Thyroid gland (tissue), 4 donors: Measurements from ENCODE around the gene FBXL7. TPM values are rescaled to one million over a fixed set of nuclear protein-coding genes. Genes with fewer than 3 reads are reported as not detected.

Source experiments
- DNase-seq, 2 donors: peaks; one replicate each; pipeline ENCODE4 v3.0.0-alpha.2; 2019
- H3K27ac ChIP-seq, 3 donors: fragments of 200-600 bp; sonication (generic); 1 replicate in 2 of 3; 2 replicates in 1 of 3; pipeline ENCODE4 v1.5.1; 2016 to 2019; ENCODE audit warnings: mild to moderate bottlenecking in 1 of 3, moderate library complexity in 1 of 3
- H3K27me3 ChIP-seq: fragments of 200-600 bp; sonication (generic); one replicate; pipeline ENCODE4 v1.5.1; 2019
- H3K36me3 ChIP-seq, 2 donors: fragments of 200-600 bp; sonication (generic); one replicate each; pipeline ENCODE4 v1.5.1; 2016 to 2019
- H3K4me1 ChIP-seq, 2 donors: fragments of 200-600 bp; sonication (generic); one replicate each; pipeline ENCODE4 v1.5.1; 2017 to 2019
- H3K4me3 ChIP-seq, 3 donors: fragments of 200-600 bp; sonication (generic); replicated peaks in 1 of 3; 1 replicate in 2 of 3; 2 replicates in 1 of 3; pipeline ENCODE4 v1.5.1; 2016; ENCODE audit warnings: mild to moderate bottlenecking in 1 of 3
- H3K9me3 ChIP-seq: fragments of 200-600 bp; sonication (generic); one replicate; pipeline ENCODE4 v1.5.1; 2017
- CTCF ChIP-seq, 6 experiments: fragments of 200-600 bp in 3 of 6; fragments of 450-650 bp in 3 of 6; sonication (generic) in 3 of 6; IDR thresholded peaks; one replicate each; pipeline ENCODE4 v1.5.1; 2016 to 2019; ENCODE audit warnings: antibody characterized with exemption in 6 of 6, mild to moderate bottlenecking in 2 of 6, inconsistent platforms in 1 of 6, moderate library complexity in 1 of 6
- POLR2A ChIP-seq, 2 donors: fragments of 450-650 bp; IDR thresholded peaks; one replicate each; pipeline ENCODE4 v1.6.1; 2017; ENCODE audit warnings: antibody characterized with exemption in 2 of 2, mild to moderate bottlenecking in 2 of 2, moderate library complexity in 1 of 2
- WGBS, 2 donors: methylation state at CpG; one replicate each; pipeline ENCODE4 v1.1.5; 2017; 5-methylcytosine and 5-hydroxymethylcytosine counted together
- intact Hi-C: fragments of 100-400 bp; cut with DNase I; formaldehyde crosslinking; loops from one replicate; pipeline ENCODE4 v1.15.1; 2023
- total RNA-seq, 4 donors: library from RNA; depleted of rRNA; stranded (reverse); fragments of >200 nt; gene quantifications; one replicate each; pipeline ENCODE4 v1.2.3, GENCODE V29; 2016

The FBXL7 gene
- total RNA-seq, 4 donors from 2014 or later = 6.4 to 11.8 (median 9.2) TPM

GRCh38 chr5:15525703-15526275 is 25.8 kb downstream of the FBXL7 start:
- no peaks in the 10 kb centered on the region for H3K9me3 ChIP-seq
- no peak for TF ChIP-seq POLR2A (IDR thresholded peaks at IDR 0.05)
- no peak for TF ChIP-seq CTCF (IDR thresholded peaks at IDR 0.05)
- no peak overlapping the region for H3K4me3 ChIP-seq
- 86 to 96% methylated on average over 3 of the region's 3 CpGs for WGBS, 2 donors
- intact Hi-C loops = no loop called here
- no peak overlapping the region for H3K27ac ChIP-seq
- H3K4me1 ChIP-seq = no peaks in the 10 kb centered on the region
- H3K27me3 ChIP-seq = no peaks in the 10 kb centered on the region
- DNase-seq = no peak
- no peaks in the 10 kb centered on the region for H3K36me3 ChIP-seq

- H3K27me3 ChIP-seq = no peaks in the 10 kb centered on the region
- TF ChIP-seq CTCF (IDR thresholded peaks at IDR 0.05) = no peak
- TF ChIP-seq POLR2A (IDR thresholded peaks at IDR 0.05) = no peak
- H3K27ac ChIP-seq = no peak overlapping the region
- no peak for DNase-seq
- no peak overlapping the region for H3K4me3 ChIP-seq
- H3K36me3 ChIP-seq = no peaks in the 10 kb centered on the region
- intact Hi-C loops = no loop called here
- 83 to 86% methylated on average over 3 of the region's 3 CpGs for WGBS, 2 donors
- H3K9me3 ChIP-seq = no peaks in the 10 kb centered on the region
- no peaks in the 10 kb centered on the region for H3K4me1 ChIP-seq
Observed at GRCh38 chr5:15526413-15526812, 26.4 kb downstream of the FBXL7 start.

DNA sequence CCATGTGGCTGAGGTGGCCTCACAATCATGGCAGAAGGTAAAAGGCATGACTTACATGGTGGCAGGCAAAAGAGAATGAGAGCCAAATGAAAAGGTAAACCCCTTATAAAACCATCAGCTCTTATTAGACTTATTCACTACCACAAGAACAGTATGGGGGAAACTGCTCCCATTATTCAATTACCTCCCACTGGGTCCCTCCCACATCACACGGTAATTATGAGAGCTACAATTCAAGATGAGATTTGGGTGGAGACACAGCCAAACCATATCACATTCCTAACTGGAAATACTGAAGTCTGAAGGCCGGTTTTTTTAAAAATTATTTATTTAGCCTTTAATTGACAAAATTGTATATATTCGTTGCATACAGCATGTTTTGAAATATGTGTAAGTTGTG is 28.5 kb downstream of the FBXL7 start:
- WGBS, 2 donors = 92 to 95% methylated on average over 3 of the region's 3 CpGs
- H3K4me1 ChIP-seq = no peaks in the 10 kb centered on the region
- no peak for DNase-seq
- no peak overlapping the region for H3K4me3 ChIP-seq
- H3K9me3 ChIP-seq = no peaks in the 10 kb centered on the region
- TF ChIP-seq CTCF (IDR thresholded peaks at IDR 0.05) (no peak), POLR2A (IDR thresholded peaks at IDR 0.05) (no peak)
- H3K36me3 ChIP-seq = no peaks in the 10 kb centered on the region
- no peak overlapping the region for H3K27ac ChIP-seq
- H3K27me3 ChIP-seq = no peaks in the 10 kb centered on the region
- intact Hi-C loops = no loop called here

GRCh38 chr5:15529013-15529412 is 29.0 kb downstream of the FBXL7 start:
- Histone ChIP-seq H3K27me3 (no peaks in the 10 kb centered on the region), H3K27ac (no peak overlapping the region), H3K4me3 (no peak overlapping the region), H3K4me1 (no peaks in the 10 kb centered on the region), H3K36me3 (no peaks in the 10 kb centered on the region), H3K9me3 (no peaks in the 10 kb centered on the region)
- TF ChIP-seq CTCF (IDR thresholded peaks at IDR 0.05) (no peak), POLR2A (IDR thresholded peaks at IDR 0.05) (no peak)
- no peak for DNase-seq
- intact Hi-C loops = no loop called here
- 97% methylated on average over 5 of the region's 5 CpGs for WGBS, 2 donors

GRCh38 chr5:15529821-15530220 is 29.8 kb downstream of the FBXL7 start:
- Histone ChIP-seq H3K27me3 (no peaks in the 10 kb centered on the region), H3K36me3 (no peaks in the 10 kb centered on the region), H3K9me3 (no peaks in the 10 kb centered on the region), H3K27ac (no peak overlapping the region), H3K4me3 (no peak overlapping the region), H3K4me1 (no peaks in the 10 kb centered on the region)
- TF ChIP-seq CTCF (IDR thresholded peaks at IDR 0.05) (no peak), POLR2A (IDR thresholded peaks at IDR 0.05) (no peak)
- DNase-seq = no peak
- intact Hi-C loops = no loop called here
- WGBS, 2 donors = 84 to 86% methylated on average over 2 of the region's 2 CpGs
